Measurements from ENCODE around the gene VIM.

VIM gene

DNA sequence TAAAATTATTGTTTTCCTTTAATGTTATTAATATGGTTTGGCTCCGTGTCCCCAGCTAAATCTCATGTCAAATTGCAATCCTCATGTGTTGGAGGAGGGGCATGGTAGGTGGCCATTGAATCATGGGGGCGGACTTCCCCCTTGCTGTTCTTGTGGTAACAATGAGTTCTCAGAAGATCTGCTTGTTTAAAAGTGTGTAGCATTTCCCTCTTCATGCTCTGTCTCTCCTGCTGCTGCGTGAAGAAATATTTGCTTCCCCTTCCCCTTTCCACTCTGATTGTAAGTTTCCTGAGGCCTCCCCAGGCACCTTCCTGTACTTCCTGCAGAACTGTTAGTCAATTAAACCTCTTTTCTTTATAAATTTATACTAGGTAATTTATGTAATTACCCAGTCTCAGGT lies 27.5 kb downstream of the VIM start:
- ChIA-PET POLR2A (no interaction called here), CTCF (interaction anchor here (1.1 to 2.5 kb wide), 2 partner anchors 411 to 413 kb away, joined by 3 to 13 read pairs; no protein-coding TSS in a partner anchor)
- Histone ChIP-seq H3K4me3 (ENCODE audit: low read depth, low read length) (no peak overlapping the region), H3K4me1 (ENCODE audit: control insufficient read depth, insufficient read depth, low read length) (no peaks in the 10 kb centered on the region), H3K9me3 (ENCODE audit: control insufficient read depth, insufficient read depth, low read depth, low read length) (no peaks in the 10 kb centered on the region), H3K36me3 (ENCODE audit: control insufficient read depth in 2 of 2, insufficient read depth in 1 of 2, low read length in 2 of 2) (no peaks in the 10 kb centered on the region), H3K27ac (ENCODE audit: extremely low read depth, low read depth, low read length) (no peak overlapping the region)
- TF ChIP-seq, protein P1, sequence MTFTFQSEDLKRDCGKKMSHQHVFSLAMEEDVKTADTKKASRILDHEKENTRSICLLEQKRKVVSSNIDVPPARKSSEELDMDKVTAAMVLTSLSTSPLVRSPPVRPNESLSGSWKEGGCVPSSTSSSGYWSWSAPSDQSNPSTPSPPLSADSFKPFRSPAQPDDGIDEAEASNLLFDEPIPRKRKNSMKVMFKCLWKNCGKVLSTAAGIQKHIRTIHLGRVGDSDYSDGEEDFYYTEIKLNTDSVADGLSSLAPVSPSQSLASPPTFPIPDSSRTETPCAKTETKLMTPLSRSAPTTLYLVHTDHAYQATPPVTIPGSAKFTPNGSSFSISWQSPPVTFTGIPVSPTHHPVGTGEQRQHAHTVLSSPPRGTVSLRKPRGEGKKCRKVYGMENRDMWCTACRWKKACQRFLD (tag by site-specific recombination; IDR thresholded peaks at IDR 0.05), result no peak
- TF ChIP-seq ZIC2 (tag by site-specific recombination; IDR thresholded peaks at IDR 0.05), result no peak
- TF ChIP-seq ZBTB1 (tag by site-specific recombination; IDR thresholded peaks at IDR 0.05), result no peak
- TF ChIP-seq SP3 (tag by site-specific recombination; IDR thresholded peaks at IDR 0.05), result no peak

DNA sequence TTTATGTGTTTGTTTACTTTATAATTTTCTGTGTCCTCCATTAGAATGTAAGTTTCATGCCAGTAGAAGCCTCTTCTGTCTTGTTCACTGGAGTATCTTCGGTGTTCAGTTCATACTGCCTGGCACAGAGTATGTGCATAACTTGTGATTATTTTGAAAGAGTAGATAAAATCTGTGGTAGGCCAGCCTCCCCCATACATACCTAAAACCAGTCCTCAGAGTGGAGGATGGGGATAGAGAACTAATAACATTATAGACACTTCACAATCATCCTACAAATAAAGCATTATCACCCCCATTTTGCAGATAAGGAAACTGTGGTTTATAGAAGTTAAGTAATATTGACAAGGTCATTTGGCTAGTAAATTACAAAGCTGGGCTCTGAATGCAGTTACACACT lies 28.0 kb downstream of the VIM start:
- CTCF ChIA-PET, result interaction anchor here (0.6 to 2.5 kb wide), 13 partner anchors 21 to 428 kb away, joined by 3 to 18 read pairs (median 4); partner anchors contain the start of gene TRDMT1
- H3K36me3 ChIP-seq (ENCODE audit: control insufficient read depth in 2 of 2, insufficient read depth in 1 of 2, low read length in 2 of 2), result no peaks in the 10 kb centered on the region
- no peaks in the 10 kb centered on the region for H3K4me1 ChIP-seq (ENCODE audit: control insufficient read depth, insufficient read depth, low read length)
- POLR2A ChIA-PET, result interaction anchor here (0.6 to 1.5 kb wide), 2 partner anchors 14 to 26 kb away, joined by 4 to 13 read pairs; no protein-coding TSS in a partner anchor
- H3K27ac ChIP-seq (ENCODE audit: extremely low read depth, low read depth, low read length), result no peak overlapping the region
- no peak for TF ChIP-seq ZNF155 (tag by site-specific recombination; IDR thresholded peaks at IDR 0.05)
- TF ChIP-seq ZEB2 (tag by site-specific recombination; IDR thresholded peaks at IDR 0.05), result no peak
- TF ChIP-seq, protein P2, sequence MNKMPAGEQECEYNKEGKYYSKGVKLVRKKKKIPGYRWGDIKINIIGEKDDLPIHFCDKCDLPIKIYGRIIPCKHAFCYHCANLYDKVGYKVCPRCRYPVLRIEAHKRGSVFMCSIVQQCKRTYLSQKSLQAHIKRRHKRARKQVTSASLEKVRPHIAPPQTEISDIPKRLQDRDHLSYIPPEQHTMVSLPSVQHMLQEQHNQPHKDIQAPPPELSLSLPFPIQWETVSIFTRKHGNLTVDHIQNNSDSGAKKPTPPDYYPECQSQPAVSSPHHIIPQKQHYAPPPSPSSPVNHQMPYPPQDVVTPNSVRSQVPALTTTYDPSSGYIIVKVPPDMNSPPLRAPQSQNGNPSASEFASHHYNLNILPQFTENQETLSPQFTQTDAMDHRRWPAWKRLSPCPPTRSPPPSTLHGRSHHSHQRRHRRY (tag by site-specific recombination; IDR thresholded peaks at IDR 0.05), result no peak
- TF ChIP-seq ZNF10 (tag by site-specific recombination; IDR thresholded peaks at IDR 0.05), result no peak
- TF ChIP-seq, protein P3, sequence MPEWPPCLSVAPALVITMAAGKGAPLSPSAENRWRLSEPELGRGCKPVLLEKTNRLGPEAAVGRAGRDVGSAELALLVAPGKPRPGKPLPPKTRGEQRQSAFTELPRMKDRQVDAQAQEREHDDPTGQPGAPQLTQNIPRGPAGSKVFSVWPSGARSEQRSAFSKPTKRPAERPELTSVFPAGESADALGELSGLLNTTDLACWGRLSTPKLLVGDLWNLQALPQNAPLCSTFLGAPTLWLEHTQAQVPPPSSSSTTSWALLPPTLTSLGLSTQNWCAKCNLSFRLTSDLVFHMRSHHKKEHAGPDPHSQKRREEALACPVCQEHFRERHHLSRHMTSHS (tag by site-specific recombination; IDR thresholded peaks at IDR 0.05), result no peak
- TF ChIP-seq, protein P4, sequence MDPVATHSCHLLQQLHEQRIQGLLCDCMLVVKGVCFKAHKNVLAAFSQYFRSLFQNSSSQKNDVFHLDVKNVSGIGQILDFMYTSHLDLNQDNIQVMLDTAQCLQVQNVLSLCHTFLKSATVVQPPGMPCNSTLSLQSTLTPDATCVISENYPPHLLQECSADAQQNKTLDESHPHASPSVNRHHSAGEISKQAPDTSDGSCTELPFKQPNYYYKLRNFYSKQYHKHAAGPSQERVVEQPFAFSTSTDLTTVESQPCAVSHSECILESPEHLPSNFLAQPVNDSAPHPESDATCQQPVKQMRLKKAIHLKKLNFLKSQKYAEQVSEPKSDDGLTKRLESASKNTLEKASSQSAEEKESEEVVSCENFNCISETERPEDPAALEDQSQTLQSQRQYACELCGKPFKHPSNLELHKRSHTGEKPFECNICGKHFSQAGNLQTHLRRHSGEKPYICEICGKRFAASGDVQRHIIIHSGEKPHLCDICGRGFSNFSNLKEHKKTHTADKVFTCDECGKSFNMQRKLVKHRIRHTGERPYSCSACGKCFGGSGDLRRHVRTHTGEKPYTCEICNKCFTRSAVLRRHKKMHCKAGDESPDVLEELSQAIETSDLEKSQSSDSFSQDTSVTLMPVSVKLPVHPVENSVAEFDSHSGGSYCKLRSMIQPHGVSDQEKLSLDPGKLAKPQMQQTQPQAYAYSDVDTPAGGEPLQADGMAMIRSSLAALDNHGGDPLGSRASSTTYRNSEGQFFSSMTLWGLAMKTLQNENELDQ (tag by site-specific recombination; IDR thresholded peaks at IDR 0.05; ENCODE audit: low read depth), result no peak
- TF ChIP-seq ZNF114 (tag by site-specific recombination; IDR thresholded peaks at IDR 0.05), result no peak
- TF ChIP-seq GLI4 (tag by site-specific recombination; IDR thresholded peaks at IDR 0.05), result no peak
- TF ChIP-seq ZNF530 (tag by site-specific recombination; IDR thresholded peaks at IDR 0.05; ENCODE audit: low read depth), result no peak
- TF ChIP-seq, protein P5, sequence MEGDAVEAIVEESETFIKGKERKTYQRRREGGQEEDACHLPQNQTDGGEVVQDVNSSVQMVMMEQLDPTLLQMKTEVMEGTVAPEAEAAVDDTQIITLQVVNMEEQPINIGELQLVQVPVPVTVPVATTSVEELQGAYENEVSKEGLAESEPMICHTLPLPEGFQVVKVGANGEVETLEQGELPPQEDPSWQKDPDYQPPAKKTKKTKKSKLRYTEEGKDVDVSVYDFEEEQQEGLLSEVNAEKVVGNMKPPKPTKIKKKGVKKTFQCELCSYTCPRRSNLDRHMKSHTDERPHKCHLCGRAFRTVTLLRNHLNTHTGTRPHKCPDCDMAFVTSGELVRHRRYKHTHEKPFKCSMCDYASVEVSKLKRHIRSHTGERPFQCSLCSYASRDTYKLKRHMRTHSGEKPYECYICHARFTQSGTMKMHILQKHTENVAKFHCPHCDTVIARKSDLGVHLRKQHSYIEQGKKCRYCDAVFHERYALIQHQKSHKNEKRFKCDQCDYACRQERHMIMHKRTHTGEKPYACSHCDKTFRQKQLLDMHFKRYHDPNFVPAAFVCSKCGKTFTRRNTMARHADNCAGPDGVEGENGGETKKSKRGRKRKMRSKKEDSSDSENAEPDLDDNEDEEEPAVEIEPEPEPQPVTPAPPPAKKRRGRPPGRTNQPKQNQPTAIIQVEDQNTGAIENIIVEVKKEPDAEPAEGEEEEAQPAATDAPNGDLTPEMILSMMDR (tag by site-specific recombination; IDR thresholded peaks at IDR 0.05), result no peak
- no peak for TF ChIP-seq GFI1B (tag by site-specific recombination; IDR thresholded peaks at IDR 0.05)
- TF ChIP-seq ZBTB48 (tag by site-specific recombination; IDR thresholded peaks at IDR 0.05), result no peak
- TF ChIP-seq ZNF560 (tag by site-specific recombination; IDR thresholded peaks at IDR 0.05; ENCODE audit: borderline replicate concordance), result no peak
- TF ChIP-seq, protein P6, sequence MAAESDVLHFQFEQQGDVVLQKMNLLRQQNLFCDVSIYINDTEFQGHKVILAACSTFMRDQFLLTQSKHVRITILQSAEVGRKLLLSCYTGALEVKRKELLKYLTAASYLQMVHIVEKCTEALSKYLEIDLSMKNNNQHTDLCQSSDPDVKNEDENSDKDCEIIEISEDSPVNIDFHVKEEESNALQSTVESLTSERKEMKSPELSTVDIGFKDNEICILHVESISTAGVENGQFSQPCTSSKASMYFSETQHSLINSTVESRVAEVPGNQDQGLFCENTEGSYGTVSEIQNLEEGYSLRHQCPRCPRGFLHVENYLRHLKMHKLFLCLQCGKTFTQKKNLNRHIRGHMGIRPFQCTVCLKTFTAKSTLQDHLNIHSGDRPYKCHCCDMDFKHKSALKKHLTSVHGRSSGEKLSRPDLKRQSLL (tag by site-specific recombination; IDR thresholded peaks at IDR 0.05), result no peak
- no peak for TF ChIP-seq ZNF223 (tag by site-specific recombination; IDR thresholded peaks at IDR 0.05)
- TF ChIP-seq ZNF37A (tag by site-specific recombination; IDR thresholded peaks at IDR 0.05), result no peak
- no peaks in the 10 kb centered on the region for H3K9me3 ChIP-seq (ENCODE audit: control insufficient read depth, insufficient read depth, low read depth, low read length)
- H3K4me3 ChIP-seq (ENCODE audit: low read depth, low read length), result no peak overlapping the region

Data from HEK293 (cell line).